Kidney glomerular epithelial cell (primary cell): ENCODE data around the gene TPRG1L.

Experiments used
- DNase-seq: peaks from one replicate; lab custom pipeline; 2025; lab: John Stamatoyannopoulos, UW

TPRG1L gene

DNA sequence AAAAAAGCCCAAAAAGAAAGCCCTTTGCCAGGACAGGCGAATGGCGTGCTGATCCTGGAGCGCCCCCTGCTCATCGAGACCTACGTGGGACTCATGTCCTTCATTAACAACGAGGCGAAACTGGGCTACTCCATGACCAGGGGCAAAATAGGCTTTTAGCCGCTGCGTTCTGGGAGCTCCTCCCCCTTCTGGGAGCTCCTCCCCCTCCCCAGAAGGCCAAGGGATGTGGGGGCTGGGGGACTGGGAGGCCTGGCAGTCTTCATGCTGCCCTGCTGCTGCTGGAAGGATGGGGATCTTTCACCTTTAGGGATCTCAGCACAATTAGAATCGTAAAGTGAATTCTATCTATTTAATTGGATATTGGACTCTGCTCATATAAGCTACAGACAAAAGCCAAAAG lies 3.6 kb downstream of the TPRG1L start:
- no peak for DNase-seq

DNA sequence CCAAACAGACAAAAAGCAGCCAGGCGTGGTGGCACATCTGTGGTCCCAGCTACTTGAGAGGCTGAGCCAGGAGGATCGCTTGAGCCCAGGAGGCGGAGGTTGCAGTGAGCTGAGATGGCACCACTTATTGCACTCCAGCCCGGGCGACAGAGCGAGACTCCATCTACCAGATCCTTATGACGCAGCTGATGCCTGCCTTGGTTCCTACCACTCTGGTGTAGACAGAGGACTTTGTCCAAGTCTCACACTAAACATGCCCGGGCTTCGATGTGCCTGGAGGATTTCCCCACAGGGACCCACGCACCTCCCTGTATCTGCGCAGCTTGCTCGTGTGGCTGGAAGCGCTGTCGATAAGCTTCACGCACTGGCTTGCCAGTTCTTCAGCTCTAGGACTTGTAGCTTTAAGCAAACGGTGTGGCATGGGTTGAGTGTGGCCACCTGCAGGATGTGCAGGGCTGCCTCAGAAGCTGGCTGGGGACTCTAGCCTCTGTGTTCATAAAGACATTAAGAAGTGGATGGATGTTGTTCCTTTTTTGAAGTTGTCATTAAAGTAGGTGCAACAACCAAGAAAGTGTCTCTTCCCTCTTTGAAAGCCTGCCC lies 4.8 kb downstream of the TPRG1L start:
- no peak for DNase-seq

DNA sequence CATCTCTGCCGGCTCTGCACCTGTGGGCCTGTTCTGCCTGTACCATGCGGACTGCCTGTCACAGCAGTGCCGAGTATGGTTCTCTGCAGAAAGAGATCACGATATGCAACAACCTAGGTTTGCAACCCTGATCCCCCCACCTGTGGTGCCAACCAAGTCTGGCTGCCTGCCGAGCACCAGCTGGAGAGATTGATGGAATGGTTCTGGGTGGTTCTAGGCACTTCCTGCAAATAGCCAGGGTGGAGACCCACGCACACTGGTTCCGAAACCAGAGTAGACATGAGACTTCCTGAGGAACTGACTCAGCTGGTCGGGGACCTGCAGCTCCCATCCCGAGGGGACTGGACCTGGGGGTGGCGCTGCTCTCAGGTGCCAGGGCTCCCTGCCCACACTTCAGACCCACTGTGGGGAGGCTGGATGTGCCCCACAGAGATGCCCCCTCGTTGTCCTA lies 5.4 kb downstream of the TPRG1L start:
- no peak for DNase-seq

DNA sequence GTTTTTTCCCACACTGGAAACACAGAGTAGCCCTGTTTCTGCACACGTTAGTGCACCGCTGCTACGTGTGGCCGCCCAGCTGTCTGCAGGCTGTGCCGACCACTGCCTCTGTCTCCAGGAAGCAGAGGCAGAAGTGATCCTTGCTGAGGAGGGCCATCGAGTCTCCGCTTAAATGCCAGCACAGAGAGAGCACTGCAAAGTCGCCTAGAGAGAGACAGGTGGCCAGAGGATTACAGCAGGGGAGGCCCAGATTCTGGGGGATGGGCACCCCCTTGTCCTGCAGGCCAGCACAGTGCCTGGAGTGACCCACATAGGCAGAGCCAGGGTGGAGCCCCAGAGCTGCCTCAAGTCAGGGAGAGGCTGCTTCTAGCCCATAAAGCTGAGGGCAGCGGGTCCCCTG lies 6.1 kb downstream of the TPRG1L start:
- DNase-seq, result no peak

DNA sequence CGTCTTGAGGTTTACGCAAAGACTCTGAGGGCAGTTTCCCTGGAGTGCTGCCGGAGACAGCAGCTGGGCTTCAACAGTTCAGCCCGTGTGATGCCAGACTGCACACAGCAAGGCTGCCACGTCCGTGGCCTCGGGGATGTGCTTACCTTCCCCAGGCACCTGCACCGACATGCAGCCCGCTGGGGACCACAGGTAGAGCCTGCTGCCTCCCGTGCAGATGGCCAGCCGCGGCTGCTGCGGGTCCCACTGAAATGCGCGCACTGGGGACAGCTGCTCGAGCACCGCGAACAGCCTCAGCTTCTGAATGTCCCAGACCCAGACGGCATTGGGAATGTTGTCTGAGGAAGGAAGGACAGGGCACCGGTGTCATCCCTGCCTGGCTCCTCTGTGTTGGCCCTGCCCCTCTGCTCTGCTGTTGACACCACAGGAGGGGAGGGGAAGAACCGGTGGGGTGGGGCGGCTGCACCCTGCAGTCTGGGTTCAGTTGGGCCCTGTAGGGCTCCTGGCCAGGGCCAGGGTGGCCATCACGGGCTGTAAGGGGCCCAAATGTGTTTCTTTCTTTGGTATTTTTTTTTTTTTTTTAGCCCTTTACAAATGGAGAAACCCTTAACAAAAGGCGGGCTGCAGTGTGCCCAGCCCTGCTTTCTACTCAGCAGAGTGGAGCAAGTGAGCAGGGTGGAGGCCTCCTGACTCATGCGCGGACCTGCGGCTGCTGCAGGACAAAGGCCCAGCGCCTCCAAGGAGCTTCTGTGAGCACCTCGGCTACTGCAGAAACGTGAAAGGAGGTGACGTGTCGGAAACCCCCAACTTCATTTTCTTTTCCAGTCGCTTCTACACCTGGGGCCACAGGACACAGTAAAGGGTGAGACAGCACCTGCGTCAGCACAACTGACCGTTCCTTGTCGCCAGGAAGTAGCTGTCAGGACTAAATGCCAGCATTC lies 6.8 kb downstream of the TPRG1L start:
- no peak for DNase-seq

DNA sequence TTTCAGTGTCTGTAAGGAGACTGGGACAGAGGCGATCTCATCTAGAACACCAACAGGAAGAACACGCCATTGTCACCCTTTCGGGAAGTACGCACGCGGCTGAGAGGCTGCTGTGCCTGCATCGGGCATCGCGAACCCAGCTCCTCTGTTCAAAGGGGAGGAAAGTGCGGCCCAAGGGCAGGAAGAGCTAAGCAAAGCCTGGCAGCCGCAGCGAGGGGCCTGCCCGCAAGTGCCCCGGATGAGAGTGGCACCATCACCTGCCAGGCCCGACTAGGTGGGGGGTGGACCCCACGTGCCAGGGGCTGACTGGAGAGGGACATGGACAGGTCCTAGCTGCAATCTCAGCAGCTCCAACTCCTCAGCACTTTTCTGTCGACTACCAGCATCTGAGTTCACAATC lies 7.5 kb downstream of the TPRG1L start:
- no peak for DNase-seq

DNA sequence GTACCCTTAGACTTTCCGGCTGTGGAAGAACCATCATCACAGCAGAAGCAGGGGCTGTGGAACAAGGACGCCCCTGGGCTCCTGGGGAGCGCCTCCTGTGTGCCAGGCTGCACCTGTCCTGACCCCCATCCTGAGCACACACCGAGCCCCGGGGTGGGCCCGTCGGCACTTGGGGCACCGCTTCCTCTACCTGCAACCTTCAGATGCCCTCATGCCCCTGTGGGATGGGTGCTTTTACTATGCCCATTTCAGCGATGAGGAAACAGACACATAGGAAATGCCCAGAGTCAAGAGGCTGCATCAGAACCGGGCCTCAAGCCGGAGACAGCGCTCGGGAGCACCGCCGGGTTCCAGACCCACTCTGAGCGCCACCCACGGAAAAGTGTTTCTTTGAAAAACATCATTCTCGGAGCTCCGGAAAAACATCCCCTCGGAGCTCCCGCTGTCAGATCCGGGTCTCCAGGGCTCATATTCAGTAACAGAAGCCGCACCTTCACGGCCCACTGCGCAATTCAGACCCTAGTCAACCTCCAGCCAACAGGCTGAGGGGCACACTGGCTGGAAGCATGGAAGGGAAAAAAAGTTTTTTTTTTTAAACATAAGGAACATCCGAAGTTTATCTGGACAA lies 8.0 kb downstream of the TPRG1L start:
- no peak for DNase-seq

DNA sequence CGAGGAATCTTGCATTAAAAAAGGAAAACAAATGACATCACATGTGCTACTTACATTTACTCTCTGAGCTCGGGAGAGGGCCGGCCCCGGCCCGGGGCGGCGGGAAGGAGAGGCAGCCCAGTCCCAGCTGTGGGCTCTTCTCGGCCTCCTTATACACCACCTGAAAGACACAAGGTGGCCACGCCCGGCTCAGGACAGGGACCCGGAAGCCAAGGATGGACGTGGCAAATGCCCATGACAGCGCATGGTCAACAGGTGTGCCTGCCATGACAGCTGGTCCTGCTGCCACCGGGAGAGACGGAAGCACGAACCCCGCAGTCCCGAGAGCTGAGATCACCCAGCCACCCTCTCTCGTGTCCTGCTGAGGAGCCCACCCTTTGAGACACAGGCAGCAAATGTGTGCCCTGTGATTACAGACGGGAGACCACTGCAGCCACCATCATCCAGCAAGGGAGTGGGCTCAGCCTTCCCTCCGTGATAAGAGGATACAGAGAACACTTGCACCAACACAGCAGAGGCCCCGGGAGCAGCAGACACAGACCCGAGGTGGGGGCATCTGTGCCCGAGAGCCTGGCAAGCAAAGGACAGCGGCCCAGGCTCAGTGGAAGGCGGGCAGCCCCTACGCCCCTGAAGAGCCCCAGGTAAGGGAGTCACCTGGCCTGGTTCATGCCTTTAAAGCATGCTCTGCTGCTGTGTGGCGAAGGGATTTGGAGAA lies 8.7 kb downstream of the TPRG1L start:
- DNase-seq, result no peak

DNA sequence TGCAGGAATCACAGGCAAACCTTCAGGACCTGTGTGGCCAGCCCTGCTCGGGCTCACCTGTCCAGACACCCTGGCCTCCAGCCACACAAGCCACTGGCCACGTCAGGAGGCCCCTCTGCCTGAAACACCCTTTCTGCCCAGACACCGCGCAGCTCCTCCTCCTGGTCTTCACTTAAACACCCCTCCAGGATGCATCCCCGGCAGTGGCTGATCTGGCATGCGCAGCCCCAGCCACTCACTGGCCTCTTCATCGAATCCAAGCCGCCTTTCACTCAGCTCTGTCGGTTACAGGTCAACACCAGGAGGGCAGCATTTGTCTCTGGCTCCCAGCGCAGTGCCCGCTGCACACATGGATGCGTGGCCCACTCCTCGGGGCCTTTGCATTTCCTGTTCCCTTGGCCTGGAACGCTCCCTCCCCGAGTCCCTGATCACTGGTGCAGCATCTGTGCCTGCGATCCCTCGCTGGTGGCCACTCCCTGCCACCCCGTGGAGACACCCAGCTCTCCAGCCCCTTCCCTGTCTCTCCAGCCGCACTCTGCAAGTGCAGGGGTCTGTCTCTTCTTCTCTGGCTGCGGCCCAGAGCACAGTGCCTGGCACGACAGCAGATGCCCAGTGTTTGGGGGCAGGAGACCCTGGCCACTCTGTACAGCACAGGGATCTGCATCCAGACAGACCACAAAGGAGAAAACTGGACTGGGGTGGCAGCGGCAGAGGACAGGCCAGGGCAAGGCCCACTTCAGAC lies 9.4 kb downstream of the TPRG1L start:
- DNase-seq, result no peak

DNA sequence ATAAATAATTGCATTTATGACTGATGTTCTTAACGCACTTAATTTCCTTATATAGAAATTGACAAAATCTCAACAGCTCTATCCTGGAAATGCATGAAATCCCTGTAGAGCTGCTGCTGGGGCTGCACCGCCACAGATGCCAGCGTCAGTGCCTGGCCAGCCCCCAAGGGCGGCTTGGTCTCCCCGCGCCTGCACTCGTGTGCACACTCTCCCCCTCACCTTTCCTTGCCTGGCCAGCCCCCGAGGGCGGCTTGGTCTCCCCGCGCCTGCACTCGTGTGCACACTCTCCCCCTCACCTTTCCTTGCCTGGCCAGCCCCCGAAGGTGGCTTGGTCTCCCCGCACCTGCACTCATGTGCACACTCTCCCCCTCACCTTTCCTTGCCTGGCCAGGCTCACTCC lies 11.3 kb downstream of the TPRG1L start:
- no peak for DNase-seq

DNA sequence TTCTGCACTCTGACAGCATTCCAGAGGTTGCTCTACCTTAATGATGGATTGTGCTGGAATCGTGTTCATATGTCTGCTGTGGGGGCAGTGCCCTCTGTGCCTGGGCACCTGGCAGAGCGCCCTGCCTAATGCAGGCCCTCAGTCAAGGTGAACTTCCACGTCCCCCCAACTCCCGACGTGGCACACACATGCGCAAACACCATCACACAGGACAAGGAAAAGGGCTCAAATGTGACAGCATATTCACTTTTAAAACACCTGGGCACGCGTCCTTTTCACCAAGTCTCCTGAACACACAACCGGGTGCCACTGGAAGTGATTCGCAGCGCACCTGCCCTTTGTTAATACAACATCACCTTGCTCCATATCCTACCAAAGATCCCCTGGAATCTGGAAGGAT lies 11.7 kb downstream of the TPRG1L start:
- no peak for DNase-seq

DNA sequence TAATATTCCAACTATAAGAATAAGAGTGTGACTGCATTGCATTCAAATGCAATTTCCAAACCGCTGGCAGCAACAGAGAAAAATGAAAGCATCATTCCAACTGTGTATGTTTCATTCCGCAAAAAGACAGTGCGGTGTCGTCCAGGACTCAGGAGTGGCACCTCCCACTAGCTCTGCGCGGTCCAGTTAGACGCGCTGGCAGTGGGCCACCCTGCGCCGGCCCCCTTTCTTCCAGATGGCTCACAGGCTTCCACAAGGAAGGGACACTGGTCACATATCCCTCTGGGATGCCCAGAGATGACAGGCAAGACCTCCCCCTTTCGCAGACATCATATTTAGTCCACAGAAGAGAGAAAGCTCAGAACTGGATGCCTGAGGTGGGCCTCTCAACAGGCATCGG lies 13.2 kb downstream of the TPRG1L start:
- no peak for DNase-seq

DNA sequence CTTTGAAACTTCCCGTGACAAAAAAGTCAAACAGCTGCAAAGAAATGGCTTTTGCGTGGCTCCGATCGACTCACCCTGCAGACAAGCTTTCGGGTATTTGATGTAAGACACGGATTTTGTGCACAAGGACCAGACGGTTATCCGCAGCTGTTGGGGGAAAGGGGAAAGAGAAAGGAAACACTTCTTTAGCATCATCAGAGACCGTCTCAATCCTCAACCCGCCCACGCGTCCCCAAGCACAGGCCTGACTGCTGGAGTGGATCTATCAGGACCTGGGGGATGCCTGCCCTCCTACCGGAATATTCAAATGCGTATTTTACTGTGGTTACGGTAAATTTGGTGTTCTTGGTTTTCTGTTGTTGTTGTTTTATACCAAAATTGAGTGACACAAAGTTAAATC lies 13.9 kb downstream of the TPRG1L start:
- DNase-seq, result no peak

DNA sequence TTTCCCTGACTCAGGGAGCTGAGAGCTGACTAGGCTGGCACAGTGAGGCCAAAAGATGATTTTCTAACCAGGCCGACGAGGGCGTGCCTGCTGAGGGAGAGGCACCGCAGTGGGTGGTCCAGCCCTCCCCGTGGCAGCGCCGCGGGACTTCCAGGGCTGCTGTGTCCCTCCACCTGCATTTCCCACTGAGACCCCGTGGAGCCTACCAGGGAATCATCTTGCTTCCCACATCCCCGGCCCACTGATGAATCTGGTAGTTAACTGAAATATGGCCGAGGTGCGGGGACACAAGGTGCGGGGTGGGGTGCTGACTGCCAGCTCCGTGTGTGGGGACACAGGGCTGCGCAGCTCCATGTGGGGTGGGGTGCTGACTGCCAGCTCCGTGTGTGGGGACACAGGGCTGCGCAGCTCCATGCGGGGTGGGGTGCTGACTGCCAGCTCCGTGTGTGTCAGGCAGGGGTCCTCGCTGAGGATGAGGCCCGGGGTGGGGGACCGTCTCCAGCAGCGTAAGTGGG lies 14.6 kb downstream of the TPRG1L start:
- no peak for DNase-seq

DNA sequence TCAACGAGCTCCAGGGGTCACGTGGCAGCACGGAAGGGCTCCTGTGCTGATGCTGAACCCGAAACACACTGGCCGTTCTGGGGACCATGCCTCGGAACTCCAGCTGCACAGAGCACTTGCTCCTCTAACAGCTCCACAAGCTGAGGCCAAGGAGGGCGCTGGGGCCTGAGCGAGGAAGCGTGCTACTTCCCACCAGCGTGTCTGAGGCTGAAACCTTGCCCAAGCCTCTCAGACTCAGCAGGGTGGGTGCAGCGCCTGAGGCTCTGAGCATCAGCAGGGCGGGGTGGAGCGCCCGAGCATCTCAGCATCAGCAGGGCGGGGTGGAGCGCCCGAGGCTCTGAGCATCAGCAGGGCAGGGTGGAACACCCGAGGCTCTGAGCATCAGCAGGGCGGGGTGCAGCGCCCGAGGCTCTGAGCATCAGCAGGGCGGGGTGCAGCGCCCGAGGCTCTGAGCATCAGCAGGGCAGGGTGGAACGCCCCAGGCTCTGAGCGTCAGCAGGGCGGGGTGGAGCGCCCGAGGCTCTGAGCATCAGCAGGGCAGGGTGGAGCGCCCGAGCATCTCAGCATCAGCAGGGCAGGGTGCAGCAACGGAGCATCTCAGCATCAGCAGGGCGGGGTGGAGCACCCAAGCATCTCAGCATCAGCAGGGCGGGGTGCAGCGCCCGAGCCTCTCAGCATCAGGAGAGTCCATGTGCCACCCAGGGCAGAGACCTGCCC lies 15.5 kb downstream of the TPRG1L start:
- no peak for DNase-seq

DNA sequence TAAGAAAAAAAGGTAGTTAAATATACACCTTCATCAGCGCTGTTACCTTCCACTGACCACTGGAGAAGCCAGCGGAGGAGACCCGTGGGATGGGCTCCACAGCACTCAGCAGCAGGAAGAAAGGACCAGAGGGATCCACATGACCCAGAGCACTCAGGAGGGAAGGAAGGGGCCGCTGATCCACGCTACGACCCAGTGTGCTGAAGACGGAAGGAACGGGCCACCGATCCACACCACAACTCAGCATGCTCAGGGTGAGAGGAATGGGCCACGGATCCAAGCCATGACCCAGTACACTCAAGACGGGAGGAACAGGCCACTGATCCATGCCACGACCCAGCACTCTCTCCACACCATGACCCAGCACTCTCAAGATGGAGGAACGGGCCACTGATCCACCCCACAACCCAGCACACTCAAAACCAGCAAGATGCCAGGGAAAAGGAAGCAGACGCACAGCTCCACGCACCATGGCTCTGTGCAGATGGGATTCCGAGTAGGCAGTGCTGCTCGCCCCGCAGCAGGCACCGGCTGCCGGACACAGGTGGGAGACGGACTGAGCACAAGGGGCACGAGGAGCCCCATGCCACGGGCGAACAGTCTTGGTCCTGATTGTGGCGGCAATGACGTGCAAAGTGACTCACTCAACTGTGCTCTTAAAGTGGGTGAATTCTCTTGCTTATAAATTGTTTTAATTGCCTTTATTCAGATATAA lies 16.4 kb downstream of the TPRG1L start:
- DNase-seq, result no peak

DNA sequence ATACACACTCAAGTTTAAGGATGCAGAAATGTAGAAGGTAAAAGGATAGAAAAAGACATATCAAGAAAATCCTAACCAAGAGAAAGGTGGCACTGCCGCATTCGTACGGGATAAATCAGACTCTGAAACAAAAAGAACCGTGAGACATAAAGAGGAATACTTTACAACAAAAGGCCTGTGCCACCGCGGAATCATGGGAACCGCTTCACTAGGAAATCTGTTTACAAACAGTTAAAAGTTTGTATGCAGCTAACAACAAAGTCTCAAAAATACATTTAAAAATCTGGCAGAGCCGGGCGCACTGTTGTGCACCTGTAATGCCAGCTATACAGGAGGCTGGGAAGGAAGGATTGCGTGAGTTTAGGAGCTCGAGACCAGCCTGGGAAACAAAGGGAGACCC lies 17.0 kb downstream of the TPRG1L start:
- DNase-seq, result no peak

DNA sequence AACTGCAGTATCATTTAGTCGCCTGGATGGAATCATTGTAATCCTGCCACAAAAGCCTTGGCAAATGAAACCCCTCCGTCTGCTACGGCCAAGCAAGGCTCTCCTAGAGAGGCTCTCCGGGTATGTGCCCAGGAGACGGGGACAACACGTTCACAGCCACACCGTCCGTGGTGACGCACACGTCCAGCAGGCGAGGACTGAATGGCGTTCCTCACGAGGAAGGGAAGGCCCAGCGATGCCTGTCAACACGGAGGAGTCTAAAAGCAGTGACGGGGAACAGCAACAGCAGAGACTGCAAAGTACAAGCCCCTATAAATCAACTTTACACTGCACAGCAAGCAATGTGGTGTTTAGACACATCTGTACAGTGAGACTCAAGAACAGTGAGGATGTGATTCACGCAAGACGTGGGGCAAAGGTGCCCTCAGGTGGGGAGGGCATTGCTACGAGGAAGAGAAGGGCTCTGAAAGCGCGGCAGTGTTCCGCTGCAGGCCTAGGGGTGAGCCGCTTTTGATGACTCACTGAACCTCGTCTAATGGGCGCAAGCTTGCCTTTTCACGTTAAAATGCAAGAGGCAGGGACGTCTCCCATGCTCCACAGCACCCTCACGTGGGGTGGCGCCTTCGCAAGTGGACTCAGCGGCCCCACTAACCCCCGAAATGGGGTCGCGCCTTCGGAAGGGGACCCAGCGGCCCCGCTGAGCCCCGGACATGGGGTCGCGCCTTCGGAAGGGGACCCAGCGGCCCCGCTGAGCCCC lies 18.3 kb downstream of the TPRG1L start:
- no peak for DNase-seq

DNA sequence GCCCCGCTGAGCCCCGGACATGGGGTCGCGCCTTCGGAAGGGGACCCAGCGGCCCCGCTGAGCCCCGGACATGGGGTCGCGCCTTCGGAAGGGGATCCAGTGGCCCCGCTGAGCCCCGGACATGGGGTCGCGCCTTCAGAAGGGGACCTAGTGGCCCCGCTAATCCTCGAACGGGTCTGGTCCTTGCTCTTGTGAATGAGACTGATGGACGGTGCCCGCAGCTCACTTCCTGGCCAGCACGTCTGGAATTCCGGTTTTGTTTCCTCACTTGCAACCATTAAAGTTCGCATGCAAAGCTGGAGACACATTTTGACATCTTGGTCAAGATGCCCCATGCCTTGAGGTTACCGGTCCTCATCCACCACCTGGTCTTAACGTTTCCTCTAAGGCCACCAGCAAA lies 19.5 kb downstream of the TPRG1L start:
- DNase-seq, result no peak
